B cell (primary cell): ENCODE data around the gene GIGYF1. TPM values are rescaled to one million over a fixed set of nuclear protein-coding genes. Genes with fewer than 3 reads are reported as not detected.

Experiments used
- ATAC-seq: fragments of 200-7000 bp; cut with Tn5 transposase; one replicate; pipeline ENCODE4 v1.10.0; 2021; ENCODE audit warnings: low read depth, mild to moderate bottlenecking, moderate number of reproducible peaks, moderate library complexity
- CTCF ChIA-PET: fragments of 350-600 bp; sonication (Branson Sonifier 250); formaldehyde crosslinking; loops from one replicate; lab custom pipeline; 2021; ENCODE audit warnings: antibody characterized with exemption, inconsistent platforms; lab: Charles Lee
- POLR2A ChIA-PET: fragments of 350-600 bp; sonication (Branson Sonifier 250); formaldehyde crosslinking; loops from one replicate; lab custom pipeline; 2021; ENCODE audit warnings: antibody characterized with exemption; lab: Charles Lee
- DNase-seq: peaks from one replicate; pipeline ENCODE4 v3.0.0; 2013
- H2AFZ ChIP-seq: 2 replicates; pipeline ENCODE4 v1.6.1; 2012; ENCODE audit warnings: mild to moderate bottlenecking, low read depth, low read length; ENCODE audit not compliant: insufficient read depth, poor library complexity, severe bottlenecking
- H3K27ac ChIP-seq, 2 donors: 1 replicate in 1 of 2; 2 replicates in 1 of 2; pipeline ENCODE4 v1.5.1; 2012 to 2013; ENCODE audit warnings: low read length in 2 of 2, mild to moderate bottlenecking in 2 of 2, moderate library complexity in 1 of 2
- H3K27me3 ChIP-seq, 4 experiments: fragments of 200-600 bp in 1 of 4; sonication (generic) in 1 of 4; replicated peaks in 1 of 4; 1 replicate in 2 of 4; 2 replicates in 2 of 4; pipeline versions ENCODE4 v1.6.1 to v1.7.0; 2013 to 2016; ENCODE audit warnings: low read length in 3 of 4, mild to moderate bottlenecking in 2 of 4, mixed read lengths in 1 of 4, moderate library complexity in 1 of 4; ENCODE audit not compliant: insufficient read depth in 4 of 4, control insufficient read depth in 3 of 4; ENCODE audit errors: control extremely low read depth in 1 of 4
- H3K36me3 ChIP-seq, 2 experiments: replicated peaks in 1 of 2; 1 replicate in 1 of 2; 2 replicates in 1 of 2; pipeline versions ENCODE4 v1.6.1 to v1.7.1; 2013; ENCODE audit warnings: low read length in 1 of 2; ENCODE audit not compliant: insufficient read depth in 2 of 2, control insufficient read depth in 1 of 2; ENCODE audit errors: control extremely low read depth in 1 of 2, extremely low read depth in 1 of 2
- H3K4me1 ChIP-seq, 2 donors: fragments of 200-600 bp in 1 of 2; sonication (generic) in 1 of 2; 1 replicate in 1 of 2; 2 replicates in 1 of 2; pipeline versions ENCODE4 v1.5.1 to v1.6.1; 2013 to 2017; ENCODE audit warnings: low read length in 2 of 2; ENCODE audit not compliant: control insufficient read depth in 2 of 2, insufficient read depth in 2 of 2
- H3K4me2 ChIP-seq: replicated peaks from 2 replicates; pipeline ENCODE3; 2012; ENCODE audit warnings: mild to moderate bottlenecking, low read depth, low read length; ENCODE audit not compliant: poor library complexity, severe bottlenecking
- H3K4me3 ChIP-seq, 5 experiments: fragments of 200-600 bp in 1 of 5; sonication (generic) in 1 of 5; 1 replicate in 3 of 5; 2 replicates in 2 of 5; pipeline versions ENCODE4 v1.5.1 to v1.7.0; 2011 to 2016; ENCODE audit warnings: low read length in 4 of 5, mild to moderate bottlenecking in 4 of 5, low read depth in 2 of 5, control low read depth in 1 of 5, moderate library complexity in 1 of 5; ENCODE audit not compliant: insufficient read depth in 1 of 5; ENCODE audit errors: control extremely low read depth in 1 of 5, extremely low read depth in 1 of 5
- H3K79me2 ChIP-seq: fragments of 200-600 bp; sonication (generic); one replicate; pipeline ENCODE4 v1.6.0; 2016; ENCODE audit warnings: low read length; ENCODE audit not compliant: control insufficient read depth, insufficient read depth
- H3K9ac ChIP-seq: fragments of 200-600 bp; sonication (generic); 2 replicates; pipeline ENCODE4 v1.6.1; 2017; ENCODE audit warnings: mild to moderate bottlenecking, low read length, moderate library complexity
- H3K9me3 ChIP-seq, 3 donors: one replicate each; pipeline versions ENCODE4 v1.6.1 to v1.7.1; 2013; ENCODE audit warnings: low read length in 2 of 3; ENCODE audit not compliant: control insufficient read depth in 2 of 3, insufficient read depth in 1 of 3; ENCODE audit errors: control extremely low read depth in 1 of 3
- H4K20me1 ChIP-seq: 2 replicates; pipeline ENCODE4 v1.6.0; 2012; ENCODE audit warnings: mild to moderate bottlenecking, low read length; ENCODE audit not compliant: insufficient read depth, control insufficient read depth, poor library complexity, severe bottlenecking
- H3K27ac Mint-ChIP-seq: one replicate; pipeline ENCODE4 v1.8.0; 2021; ENCODE audit warnings: mixed read lengths
- H3K27me3 Mint-ChIP-seq: one replicate; pipeline ENCODE4 v1.8.0; 2021; ENCODE audit warnings: mixed read lengths
- H3K4me1 Mint-ChIP-seq: one replicate; pipeline ENCODE4 v1.8.0; 2021; ENCODE audit warnings: mixed read lengths
- H3K4me3 Mint-ChIP-seq: one replicate; pipeline ENCODE4 v1.8.0; 2021; ENCODE audit warnings: mixed read lengths
- H3K9me3 Mint-ChIP-seq: one replicate; pipeline ENCODE4 v1.8.0; 2022; ENCODE audit warnings: mixed read lengths; ENCODE audit not compliant: insufficient read depth
- CTCF ChIP-seq: fragments of 200-600 bp; IDR thresholded peaks from one replicate; pipeline ENCODE4 v1.8.0; 2022; ENCODE audit warnings: antibody characterized with exemption, mild to moderate bottlenecking
- EZH2 ChIP-seq: IDR thresholded peaks from 2 replicates; pipeline ENCODE4 v1.6.1; 2012; ENCODE audit warnings: borderline replicate concordance, low read depth, mild to moderate bottlenecking, moderate library complexity, low read length; ENCODE audit not compliant: insufficient read depth, poor library complexity, severe bottlenecking
- WGBS: methylation state at CpG from one replicate; pipeline ENCODE4 v1.1.5; 2013; ENCODE audit warnings: missing lambda C conversion rate; ENCODE audit not compliant: insufficient coverage; 5-methylcytosine and 5-hydroxymethylcytosine counted together
- intact Hi-C: fragments of 100-400 bp; cut with micrococcal nuclease; formaldehyde crosslinking; loops from one replicate; pipeline ENCODE4 v1.10.0; 2022
- polyA plus RNA-seq: library from polyadenylated mRNA; depleted of rRNA; stranded (reverse); fragments of >200 nt; gene quantifications from 2 replicates; pipeline ENCODE4 v1.2.3, GENCODE V29; 2012
- total RNA-seq, 2 donors: library from RNA; stranded (reverse); fragments of 120-200 nt in 1 of 2; gene quantifications; 1 replicate in 1 of 2; 2 replicates in 1 of 2; pipeline versions ENCODE4 v1.2.3 to v1.2.4, GENCODE V29; 2013 to 2022

The GIGYF1 gene
- total and polyA plus RNA-seq, 2 donors (not counting 1 experiment from before 2014, with no cell fraction given): 45.9 to 134 TPM

- Histone ChIP-seq H3K4me2 (peak within 1 kb of the TSS; percentile 22), H3K9ac (no peak within 1 kb of the TSS), H3K36me3 (no peaks in the 10 kb centered on the region), H3K9me3 (peaks cover 0 to 22% (median 0%) of the 10 kb centered on the region in 3 donors), H3K4me3 (no peak within 1 kb of the TSS), H4K20me1 (no peaks in the 10 kb centered on the region), H3K79me2 (no peaks in the 10 kb centered on the region), H2AFZ (no peak within 1 kb of the TSS), H3K27me3 (peaks cover 0 to 61% (median 31%) of the 10 kb centered on the region in 4 experiments), H3K27ac (no peak within 1 kb of the TSS), H3K4me1 (peaks cover 0 to 8% of the 10 kb centered on the region in 2 donors)
- no peaks in the 10 kb centered on the region for H3K4me1 Mint-ChIP-seq
- WGBS: 22% methylated on average over 62 of the region's 63 CpGs
- H3K27ac Mint-ChIP-seq: no peak within 1 kb of the TSS
- peak; percentile 49 for DNase-seq
- peaks cover 41% of the 10 kb centered on the region for H3K27me3 Mint-ChIP-seq
- no peak for TF ChIP-seq EZH2
- POLR2A ChIA-PET: no interaction called here
- H3K4me3 Mint-ChIP-seq: no peak within 1 kb of the TSS
- CTCF ChIA-PET: no interaction called here
- ATAC-seq: peak; percentile 41
- intact Hi-C loops: no loop called here
- H3K9me3 Mint-ChIP-seq: no peaks in the 10 kb centered on the region
Observed at GRCh38 chr7:100655908-100656674, 38.0 kb downstream of the GIGYF1 start, which contains the start of gene ACTL6B. Gene ACTL6B, minus strand, starts transcription at chr7:100656448. Its CDS starts 94 bp downstream, at chr7:100656354.

- Histone ChIP-seq H4K20me1 (no peaks in the 10 kb centered on the region), H3K79me2 (no peaks in the 10 kb centered on the region), H3K4me2 (no peak overlapping the region), H3K4me1 (peaks cover 0 to 8% of the 10 kb centered on the region in 2 donors), H3K27ac (no peak overlapping the region), H3K36me3 (no peaks in the 10 kb centered on the region), H3K4me3 (no peak overlapping the region), H3K27me3 (peaks cover 0 to 59% (median 33%) of the 10 kb centered on the region in 4 experiments), H3K9ac (no peak overlapping the region), H3K9me3 (peaks cover 0 to 22% (median 0%) of the 10 kb centered on the region in 3 donors), H2AFZ (no peak overlapping the region)
- peaks cover 48% of the 10 kb centered on the region for H3K27me3 Mint-ChIP-seq
- H3K4me1 Mint-ChIP-seq: no peaks in the 10 kb centered on the region
- CTCF ChIA-PET: no interaction called here
- no peak overlapping the region for H3K4me3 Mint-ChIP-seq
- POLR2A ChIA-PET: interaction anchor here (0.6 kb wide), 1 partner anchor 76 kb away, joined by 4 read pairs; no protein-coding TSS in a partner anchor
- intact Hi-C loops: no loop called here
- WGBS: 51% methylated on average over 20 of the region's 25 CpGs
- no peak overlapping the region for H3K27ac Mint-ChIP-seq
- H3K9me3 Mint-ChIP-seq: no peaks in the 10 kb centered on the region
- no peak for ATAC-seq
- no peak for TF ChIP-seq CTCF
- DNase-seq: no peak
Observed at GRCh38 chr7:100654908-100655831, 38.9 kb downstream of the GIGYF1 start.
